GM12878 (cell line): Measurements from ENCODE around the gene SOS1.

Experiments used
- CTCF ChIP-seq, 3 experiments: IDR thresholded peaks in 2 of 3; conservative IDR thresholded peaks in 1 of 3; 2 replicates each; pipeline ENCODE4 v1.5.1; 2011; ENCODE audit warnings: low read depth in 3 of 3, low read length in 3 of 3, mild to moderate bottlenecking in 3 of 3, control low read depth in 2 of 3, moderate library complexity in 2 of 3, inconsistent platforms in 1 of 3, mixed read lengths in 1 of 3; ENCODE audit not compliant: control insufficient read depth in 2 of 3, insufficient read depth in 1 of 3; ENCODE audit errors: extremely low read depth in 1 of 3
- SUZ12 ChIP-seq: fragments of 200-600 bp; sonication (generic); IDR thresholded peaks from one replicate; pipeline ENCODE4 v1.6.1; 2018; ENCODE audit warnings: antibody characterized with exemption, mild to moderate bottlenecking; ENCODE audit not compliant: unreplicated experiment

GRCh38 chr2:38975042-38975441 lies 145.8 kb downstream of the SOS1 start:
- TF ChIP-seq CTCF (IDR thresholded peaks at IDR 0.05 in 2 of 3, conservative IDR thresholded peaks at IDR 0.05 in 1 of 3; ENCODE audit: control insufficient read depth in 2 of 3, extremely low read depth in 1 of 3, insufficient read depth in 1 of 3, low read depth in 3 of 3, low read length in 3 of 3) (no peak), SUZ12 (no peak)
